HG03066 (cell line): Measurements from ENCODE around the gene METAP2.
"Not testable (repeated sequence)": the region's sequence is repeated elsewhere in the genome, so short reads cannot be mapped to it uniquely, and the experiment has no call there.

ENCODE experiments used
- ATAC-seq: cut with Tn5 transposase; IDR thresholded peaks from one replicate; pipeline ENCODE4 v1.9.1; 2021; ENCODE audit warnings: low read depth; ENCODE audit not compliant: unreplicated experiment

METAP2 gene

GRCh38 chr12:95473884-95474659, at the start of gene METAP2:
Gene METAP2 (plus strand): TSS chr12:95474152. CDS start chr12:95474180, 28 bp downstream.
- ATAC-seq: peak; percentile 95

DNA sequence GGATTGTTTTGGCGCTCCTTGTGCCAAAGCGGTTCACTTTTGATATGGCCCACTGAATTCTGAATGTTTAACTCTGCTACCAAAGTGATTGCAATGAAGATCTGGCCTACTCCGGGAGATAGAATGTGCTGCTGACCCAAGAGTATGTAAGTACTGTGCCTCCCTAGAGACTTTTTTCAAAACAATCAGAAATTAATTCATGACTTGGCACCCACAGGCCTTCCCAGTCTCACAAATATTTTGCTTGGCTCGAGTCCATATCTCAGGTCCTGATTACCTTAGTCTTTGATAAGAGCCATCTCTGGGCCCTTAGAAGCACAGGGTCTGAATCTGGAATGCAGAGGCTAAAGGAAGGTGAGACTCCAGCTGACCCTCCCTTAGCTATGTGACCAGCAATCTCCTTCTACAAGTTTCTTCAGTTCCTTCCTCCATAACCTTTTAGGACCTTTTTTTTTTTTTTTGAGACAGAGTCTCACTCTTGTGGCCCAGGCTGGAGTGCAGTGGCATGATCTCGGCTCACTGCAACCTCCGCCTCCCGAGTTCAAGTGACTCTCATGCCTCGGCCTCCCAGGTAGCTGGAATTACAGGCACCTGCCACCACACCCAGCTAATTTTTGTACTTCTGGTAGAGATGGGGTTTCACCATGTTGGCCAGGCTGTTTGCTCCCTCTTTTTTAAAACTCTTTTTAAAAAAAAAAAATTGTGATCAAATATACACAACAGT, 49.5 kb upstream of the METAP2 start:
- no peak for ATAC-seq

- no peak for ATAC-seq
Observed at GRCh38 chr12:95429172-95429510, 44.8 kb upstream of the METAP2 start.

DNA sequence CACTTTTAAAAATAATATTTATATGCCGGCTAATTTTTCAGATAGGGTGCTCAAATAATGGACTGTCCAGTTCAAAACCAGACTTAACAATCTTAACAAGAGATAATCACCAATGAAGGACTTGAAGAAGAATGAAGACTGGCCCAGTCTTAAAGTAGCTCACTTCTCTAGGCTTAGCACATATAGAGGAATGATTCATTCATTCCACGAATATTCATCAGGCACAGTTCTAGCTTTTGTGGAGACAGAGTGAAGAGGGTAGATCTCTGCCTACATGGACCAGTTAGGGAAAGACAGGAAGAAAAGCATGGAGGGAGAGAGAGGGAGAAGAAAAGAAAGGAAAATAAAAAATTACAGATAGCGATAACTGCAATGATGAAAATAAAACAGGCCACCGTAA, 42.8 kb upstream of the METAP2 start:
- ATAC-seq: no peak

DNA sequence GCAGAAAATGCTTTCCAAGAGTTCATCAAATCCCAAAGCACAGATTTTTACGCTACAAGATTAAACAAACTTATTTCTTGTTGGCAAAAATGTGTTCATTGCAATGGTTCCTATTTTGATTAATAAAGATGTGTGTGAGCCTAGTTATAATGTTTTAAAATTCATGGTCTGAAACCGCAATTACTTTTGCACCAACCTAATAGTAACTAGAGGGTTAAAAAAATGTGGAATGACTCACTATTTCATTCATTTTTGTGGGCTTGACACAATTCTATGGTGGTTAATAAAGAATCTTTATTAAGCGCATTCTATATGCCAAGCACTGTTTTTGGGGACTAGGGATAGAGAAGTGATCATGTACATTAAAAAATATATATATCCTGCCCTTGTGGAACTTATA, 38.6 kb upstream of the METAP2 start:
- ATAC-seq: no peak

- no peak for ATAC-seq
Observed at GRCh38 chr12:95437565-95437964, 36.4 kb upstream of the METAP2 start.

- ATAC-seq: no peak
Observed at GRCh38 chr12:95439461-95440230, 34.3 kb upstream of the METAP2 start.

GRCh38 chr12:95440401-95440800, 33.6 kb upstream of the METAP2 start:
- no peak for ATAC-seq

GRCh38 chr12:95443459-95443858, 30.5 kb upstream of the METAP2 start:
- no peak for ATAC-seq

DNA sequence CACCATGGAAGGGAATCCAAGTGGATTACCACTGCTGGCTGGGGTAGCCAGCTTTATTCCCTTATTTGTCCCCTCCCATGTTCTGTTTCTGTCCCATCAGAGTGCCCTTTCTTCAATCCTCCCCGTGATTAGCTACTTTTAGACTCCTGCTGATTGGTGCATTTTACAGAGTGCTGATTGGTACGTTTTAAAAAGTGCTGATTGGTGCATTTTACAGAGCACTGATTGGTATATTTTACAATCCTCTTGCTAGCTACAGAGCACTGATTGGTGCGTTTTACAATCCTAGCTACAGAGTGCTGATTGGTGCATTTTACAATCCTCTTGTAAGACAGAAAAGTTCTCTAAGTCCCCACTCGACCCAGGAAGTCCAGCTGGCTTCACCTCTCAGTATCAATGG, 28.9 kb upstream of the METAP2 start:
- not testable (repeated sequence) for ATAC-seq

DNA sequence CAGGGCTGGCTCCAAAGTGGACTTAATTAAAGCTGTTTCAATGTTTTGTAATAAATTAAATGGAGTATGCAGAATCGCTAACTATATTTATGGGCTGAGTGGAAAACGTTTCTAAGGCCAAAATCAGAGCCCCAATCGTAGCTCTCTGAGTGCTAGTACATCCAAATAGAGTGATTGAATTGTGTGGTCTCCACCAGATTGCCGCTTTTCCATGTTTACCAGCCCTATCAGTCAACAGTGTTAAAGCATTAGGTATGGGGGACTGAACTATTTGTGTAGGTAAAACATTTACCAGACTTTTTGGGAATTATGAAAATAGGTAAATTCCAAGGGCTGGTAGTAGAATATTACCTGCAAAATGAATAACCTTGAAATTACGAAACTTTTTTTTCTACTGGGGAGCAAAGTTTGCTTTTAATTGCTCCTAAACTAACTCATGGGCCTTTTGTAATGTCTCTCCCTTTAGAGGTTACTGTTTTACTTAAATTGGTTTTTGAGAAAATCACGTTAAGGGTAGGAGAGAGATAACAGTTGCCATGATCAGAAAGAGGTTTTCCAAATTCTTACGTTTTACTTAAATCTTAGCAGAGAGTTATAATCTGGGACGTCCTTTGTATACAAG, 28.0 kb upstream of the METAP2 start:
- no peak for ATAC-seq

- ATAC-seq: no peak
Observed at GRCh38 chr12:95446506-95446900, 27.4 kb upstream of the METAP2 start.

- ATAC-seq: not testable (repeated sequence)
Observed at GRCh38 chr12:95449656-95450055, 24.3 kb upstream of the METAP2 start.

- not testable (repeated sequence) for ATAC-seq
Observed at GRCh38 chr12:95452501-95452900, 21.5 kb upstream of the METAP2 start.

DNA sequence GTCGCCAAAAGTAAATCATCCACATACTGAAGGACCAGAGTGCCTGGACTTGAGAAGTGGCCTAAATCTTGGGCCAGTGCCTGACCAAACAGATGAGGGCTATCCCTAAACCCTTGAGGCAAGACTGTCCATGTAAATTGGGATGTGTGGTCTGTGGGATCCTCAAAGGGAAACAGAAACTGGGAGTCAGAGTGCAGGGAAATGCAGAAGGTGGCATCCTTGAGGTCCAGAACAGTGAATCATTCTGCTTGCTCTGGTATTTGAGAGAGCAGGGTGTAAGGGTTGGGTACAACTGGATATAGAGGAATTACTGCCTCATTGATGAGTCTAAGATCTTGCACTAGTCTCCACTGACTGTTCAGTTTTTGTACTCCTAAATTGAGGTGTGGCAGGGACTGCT, 20.1 kb upstream of the METAP2 start:
- ATAC-seq: not testable (repeated sequence)

DNA sequence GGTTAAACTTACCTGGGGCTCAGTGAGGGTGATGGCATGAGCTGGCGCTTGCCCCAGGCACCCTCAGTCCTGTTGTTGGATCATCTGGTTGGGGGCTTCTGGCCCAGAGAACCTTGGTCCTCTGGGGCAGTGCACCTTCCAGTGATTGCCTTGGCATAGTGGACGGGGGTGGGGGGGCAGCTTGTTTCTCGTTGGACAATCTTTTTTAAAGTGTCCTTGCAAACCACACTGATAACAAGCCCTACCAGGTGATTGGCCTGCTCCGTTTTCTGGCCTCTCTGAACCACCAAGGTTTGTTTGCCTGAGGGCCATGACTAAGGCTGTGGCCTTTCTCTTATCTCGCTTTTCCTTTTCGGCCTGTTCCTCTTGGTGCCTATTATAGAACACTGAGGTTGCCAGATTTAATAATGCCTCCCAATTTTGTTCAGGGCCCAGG, 19.2 kb upstream of the METAP2 start:
- ATAC-seq: not testable (repeated sequence)

DNA sequence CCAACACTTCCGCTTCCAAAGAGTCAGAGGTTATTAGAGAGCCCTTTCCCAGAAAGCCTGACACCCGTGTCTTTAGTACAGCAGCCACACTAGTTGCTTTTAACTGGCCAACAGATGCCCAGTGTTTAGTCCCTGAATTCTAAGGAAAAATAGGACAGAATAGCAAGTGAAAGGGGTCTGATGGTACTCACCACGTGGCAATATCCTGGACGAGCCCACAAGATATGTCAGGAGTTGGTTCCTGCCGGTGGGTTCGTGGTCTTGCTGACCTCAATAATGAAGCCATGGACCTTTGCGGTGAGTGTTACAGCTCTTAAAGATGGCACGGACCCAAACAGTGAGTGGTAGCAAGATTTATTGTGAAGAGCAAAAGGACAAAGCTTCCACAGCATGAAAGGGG, 16.3 kb upstream of the METAP2 start:
- not testable (repeated sequence) for ATAC-seq

- no peak for ATAC-seq
Observed at GRCh38 chr12:95458761-95459160, 15.2 kb upstream of the METAP2 start.

DNA sequence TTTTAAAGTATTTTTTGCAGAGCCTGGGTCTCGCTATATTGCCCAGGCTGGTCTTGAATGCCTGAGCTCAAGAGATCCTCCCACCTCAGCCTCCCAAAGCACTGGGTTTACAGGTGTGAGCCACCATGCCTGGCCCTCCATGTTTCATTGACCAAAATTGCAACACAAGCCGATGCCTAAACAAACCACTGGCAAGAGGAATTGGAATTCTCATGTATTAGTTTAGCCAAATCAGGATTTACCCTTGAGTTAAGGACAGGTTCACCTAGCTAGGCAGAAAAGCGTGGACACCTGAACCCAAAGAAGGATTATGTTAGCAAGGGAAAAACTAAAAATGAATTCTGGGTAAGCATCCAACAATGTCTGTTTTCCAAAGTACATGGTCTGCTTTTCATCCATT, 14.6 kb upstream of the METAP2 start:
- ATAC-seq: no peak

- no peak for ATAC-seq
Observed at GRCh38 chr12:95460105-95460504, 13.8 kb upstream of the METAP2 start.

DNA sequence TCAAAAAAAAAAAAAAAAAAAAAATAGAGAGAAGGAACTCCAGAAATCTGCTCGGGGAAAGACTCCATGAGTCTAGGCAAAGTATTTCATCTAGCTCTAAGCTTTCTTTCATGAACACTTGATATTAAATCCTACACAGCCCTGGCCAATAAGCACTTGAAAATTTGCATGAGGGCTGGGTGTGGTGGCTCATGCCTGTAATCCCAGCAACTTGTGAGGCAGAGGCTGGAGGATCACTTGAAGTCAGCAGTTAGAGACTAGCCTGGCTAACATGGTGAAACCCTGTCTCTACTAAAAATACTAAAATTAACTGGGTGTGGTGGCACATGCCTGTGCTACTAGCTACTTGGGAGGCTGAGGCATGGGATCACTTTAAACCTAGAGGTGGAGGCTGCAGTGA, 13.1 kb upstream of the METAP2 start:
- ATAC-seq: no peak
